Thymus (tissue), 11 donors: ENCODE measurements around the gene CD7. TPM values are rescaled to one million over a fixed set of nuclear protein-coding genes. Genes with fewer than 3 reads are reported as not detected.

Experiments
- DNase-seq, 9 donors: peaks; one replicate each; pipeline ENCODE4 v3.0.0-alpha.2; 2013; ENCODE audit warnings: low spot score in 9 of 9, low read depth in 6 of 9, missing footprints in 1 of 9
- H3K27ac ChIP-seq, 2 donors: one replicate each; pipeline ENCODE4 v1.5.1; 2013; ENCODE audit warnings: control low read depth in 1 of 2, low read depth in 1 of 2, low read length in 1 of 2, mild to moderate bottlenecking in 1 of 2, moderate library complexity in 1 of 2
- H3K27me3 ChIP-seq, 2 donors: one replicate each; pipeline ENCODE4 v1.5.1; 2013; ENCODE audit warnings: low read length in 1 of 2; ENCODE audit not compliant: control insufficient read depth in 2 of 2, insufficient read depth in 1 of 2
- H3K36me3 ChIP-seq, 2 donors: one replicate each; pipeline ENCODE4 v1.5.1; 2013; ENCODE audit warnings: low read length in 1 of 2, mild to moderate bottlenecking in 1 of 2, moderate library complexity in 1 of 2; ENCODE audit not compliant: control insufficient read depth in 2 of 2, insufficient read depth in 2 of 2
- H3K4me1 ChIP-seq, 2 donors: one replicate each; pipeline ENCODE4 v1.5.1; 2013; ENCODE audit warnings: low read length in 2 of 2; ENCODE audit not compliant: control insufficient read depth in 2 of 2, insufficient read depth in 2 of 2
- H3K4me3 ChIP-seq, 2 donors: one replicate each; pipeline ENCODE4 v1.5.1; 2013; ENCODE audit warnings: low read length in 2 of 2, control low read depth in 1 of 2, mild to moderate bottlenecking in 1 of 2
- H3K9me3 ChIP-seq, 2 donors: one replicate each; pipeline ENCODE4 v1.5.1; 2013; ENCODE audit warnings: low read length in 1 of 2, mild to moderate bottlenecking in 1 of 2; ENCODE audit not compliant: control insufficient read depth in 2 of 2, insufficient read depth in 1 of 2
- WGBS: extraction: QIAGEN DNeasy Blood & Tissue Kit; methylation state at CpG from one replicate; pipeline ENCODE4 v1.1.7; 2013; 5-methylcytosine and 5-hydroxymethylcytosine counted together
- polyA plus RNA-seq: library from polyadenylated mRNA; stranded (reverse); fragments of 200-250 nt; gene quantifications from one replicate; pipeline ENCODE4 v1.2.3, GENCODE V29; 2013
- total RNA-seq: library from RNA; stranded (reverse); fragments of 120-200 nt; gene quantifications from one replicate; pipeline ENCODE4 v1.2.4, GENCODE V29; 2013
- donor health status: healthy.

CD7 gene
- total and polyA plus RNA-seq, 2 donors, result 67.9 to 153 TPM

DNA sequence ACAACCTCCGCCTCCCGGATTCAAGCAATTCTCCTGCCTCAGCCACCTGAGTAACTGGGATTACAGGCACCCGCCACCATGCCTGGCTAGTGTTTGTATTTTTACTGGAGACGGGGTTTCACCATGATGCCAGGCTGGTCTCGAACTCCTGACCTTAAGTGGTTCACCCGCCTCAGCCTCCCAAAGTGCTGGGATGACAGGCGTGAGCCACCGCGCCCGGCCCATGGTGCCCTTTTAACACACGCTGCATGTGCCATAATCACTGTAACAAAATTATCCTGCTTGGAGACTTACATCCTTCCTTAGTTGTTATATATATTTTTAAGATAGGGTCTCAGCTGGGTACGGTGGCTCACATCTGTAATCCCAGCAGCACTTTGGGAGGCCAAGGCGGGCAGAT, 5.4 kb downstream of the CD7 start:
- Histone ChIP-seq H3K4me1 (peaks cover 13 to 34% of the 10 kb centered on the region in 2 donors), H3K27me3 (peaks cover 0 to 12% of the 10 kb centered on the region in 2 donors), H3K9me3 (no peaks in the 10 kb centered on the region), H3K4me3 (no peak overlapping the region), H3K27ac (no peak overlapping the region), H3K36me3 (peaks cover 14 to 15% of the 10 kb centered on the region in 2 donors)
- 98% methylated on average over 13 of the region's 13 CpGs for WGBS
- DNase-seq, result no peak

DNA sequence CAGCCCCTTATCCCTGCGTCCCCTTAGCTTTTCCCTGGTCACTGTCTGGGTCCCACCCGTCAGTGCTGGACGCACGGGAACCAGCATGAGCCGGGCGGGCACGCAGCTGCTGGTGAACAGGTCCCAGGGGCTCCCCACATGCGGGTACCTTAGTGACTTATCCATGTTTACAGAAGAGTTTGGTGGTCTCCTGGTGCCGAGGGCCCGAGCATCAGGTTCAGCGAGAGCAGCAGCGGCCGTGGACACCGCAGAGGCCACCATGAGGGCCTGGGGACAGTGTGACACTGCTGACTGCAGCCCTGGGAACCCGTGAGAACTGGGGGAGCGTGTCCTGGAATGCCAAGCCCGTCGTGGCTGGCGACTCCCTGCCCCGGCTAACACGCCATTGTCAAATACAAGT, 6.5 kb downstream of the CD7 start:
- Histone ChIP-seq H3K9me3 (no peaks in the 10 kb centered on the region), H3K27ac (no peak overlapping the region), H3K36me3 (peaks cover 14 to 15% of the 10 kb centered on the region in 2 donors), H3K27me3 (peaks cover 0 to 9% of the 10 kb centered on the region in 2 donors), H3K4me1 (peaks cover 9 to 28% of the 10 kb centered on the region in 2 donors), H3K4me3 (no peak overlapping the region)
- 97% methylated on average over 21 of the region's 21 CpGs for WGBS
- no peak for DNase-seq

DNA sequence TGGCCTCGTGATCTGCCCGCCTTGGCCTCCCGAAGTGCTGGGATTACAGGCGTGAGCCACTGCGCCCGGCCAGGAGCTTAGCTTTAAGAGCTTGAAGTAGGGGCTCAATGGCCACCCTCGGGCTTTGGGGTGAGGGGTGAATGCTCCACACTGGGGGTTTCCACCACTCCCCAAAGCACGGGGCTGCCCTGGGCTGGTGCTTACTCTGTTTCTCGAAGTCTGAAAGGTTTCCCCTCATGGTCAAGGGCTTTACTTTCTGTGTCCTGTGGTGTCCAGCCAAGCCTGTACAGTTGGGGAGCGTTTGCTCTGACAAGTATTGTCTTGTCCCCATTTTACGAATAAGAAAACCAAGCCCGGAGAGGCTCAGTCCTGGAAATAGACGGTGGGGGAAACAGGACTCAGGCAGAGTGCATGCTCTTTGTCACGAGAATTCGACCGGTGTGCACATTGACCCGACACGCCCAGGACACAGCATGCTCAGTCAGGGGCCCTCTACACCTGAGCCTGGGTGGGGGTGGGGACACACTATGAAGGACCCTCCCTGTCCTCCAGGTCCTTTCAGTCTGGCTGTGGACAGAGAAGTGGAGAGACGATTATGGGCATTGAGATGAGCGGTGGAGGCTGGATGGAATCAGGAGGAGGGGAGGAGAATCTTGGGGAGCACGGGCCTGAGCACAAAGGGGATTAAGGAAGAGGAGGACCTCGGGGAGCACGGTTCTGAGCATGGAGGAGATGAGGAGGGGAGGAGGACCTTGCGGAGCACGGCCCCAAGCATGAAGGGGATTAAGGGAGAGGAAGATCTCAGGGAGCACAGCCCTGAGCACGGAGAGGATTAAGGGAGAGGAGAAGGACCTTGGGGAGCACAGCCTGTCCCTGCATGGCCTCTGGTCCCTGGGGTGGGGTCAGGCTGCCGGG, 7.5 kb downstream of the CD7 start:
- H3K9me3 ChIP-seq, result no peaks in the 10 kb centered on the region
- DNase-seq, result no peak
- 93% methylated on average over 27 of the region's 27 CpGs for WGBS
- H3K27me3 ChIP-seq, result peaks cover 0 to 11% of the 10 kb centered on the region in 2 donors
- peaks cover 11 to 12% of the 10 kb centered on the region in 2 donors for H3K36me3 ChIP-seq
- no peak overlapping the region for H3K27ac ChIP-seq
- no peak overlapping the region for H3K4me3 ChIP-seq
- peaks cover 7 to 28% of the 10 kb centered on the region in 2 donors for H3K4me1 ChIP-seq

DNA sequence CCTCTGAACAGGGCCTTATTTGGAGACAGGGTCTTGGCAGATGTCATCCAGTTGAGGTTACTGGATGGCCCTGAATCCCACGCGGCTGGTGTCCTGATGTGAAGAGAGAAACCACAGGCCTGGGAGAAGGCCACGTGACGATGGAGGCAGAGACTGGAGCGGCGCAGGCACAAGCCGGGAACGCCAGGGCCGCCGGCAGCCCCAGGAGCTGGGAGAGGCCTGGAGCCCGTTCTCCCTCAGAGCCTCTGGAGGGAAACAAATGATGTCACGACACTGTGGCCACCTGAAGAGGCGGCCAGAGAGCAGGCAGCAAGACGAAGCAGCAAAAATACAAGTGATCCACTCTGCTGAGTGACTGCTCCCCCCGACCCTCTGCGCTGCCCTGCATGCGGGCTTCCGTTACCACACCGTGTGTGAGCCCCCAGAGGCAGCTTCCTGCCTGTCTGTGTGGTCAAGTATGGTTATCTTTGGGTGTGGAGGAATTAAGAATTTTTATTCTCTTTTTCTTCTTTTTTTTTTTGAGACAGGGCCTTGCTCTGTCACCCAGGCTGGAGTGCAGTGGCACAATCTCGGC, 11.6 kb downstream of the CD7 start:
- no peaks in the 10 kb centered on the region for H3K9me3 ChIP-seq
- 24% methylated on average over 20 of the region's 20 CpGs for WGBS
- no peak overlapping the region for H3K4me3 ChIP-seq
- peaks cover 47 to 58% of the 10 kb centered on the region in 2 donors for H3K4me1 ChIP-seq
- H3K27me3 ChIP-seq, result peaks cover 0 to 14% of the 10 kb centered on the region in 2 donors
- peak in 1 of 9 donors; percentile 46 for DNase-seq
- no peaks in the 10 kb centered on the region for H3K36me3 ChIP-seq
- no peak overlapping the region for H3K27ac ChIP-seq

DNA sequence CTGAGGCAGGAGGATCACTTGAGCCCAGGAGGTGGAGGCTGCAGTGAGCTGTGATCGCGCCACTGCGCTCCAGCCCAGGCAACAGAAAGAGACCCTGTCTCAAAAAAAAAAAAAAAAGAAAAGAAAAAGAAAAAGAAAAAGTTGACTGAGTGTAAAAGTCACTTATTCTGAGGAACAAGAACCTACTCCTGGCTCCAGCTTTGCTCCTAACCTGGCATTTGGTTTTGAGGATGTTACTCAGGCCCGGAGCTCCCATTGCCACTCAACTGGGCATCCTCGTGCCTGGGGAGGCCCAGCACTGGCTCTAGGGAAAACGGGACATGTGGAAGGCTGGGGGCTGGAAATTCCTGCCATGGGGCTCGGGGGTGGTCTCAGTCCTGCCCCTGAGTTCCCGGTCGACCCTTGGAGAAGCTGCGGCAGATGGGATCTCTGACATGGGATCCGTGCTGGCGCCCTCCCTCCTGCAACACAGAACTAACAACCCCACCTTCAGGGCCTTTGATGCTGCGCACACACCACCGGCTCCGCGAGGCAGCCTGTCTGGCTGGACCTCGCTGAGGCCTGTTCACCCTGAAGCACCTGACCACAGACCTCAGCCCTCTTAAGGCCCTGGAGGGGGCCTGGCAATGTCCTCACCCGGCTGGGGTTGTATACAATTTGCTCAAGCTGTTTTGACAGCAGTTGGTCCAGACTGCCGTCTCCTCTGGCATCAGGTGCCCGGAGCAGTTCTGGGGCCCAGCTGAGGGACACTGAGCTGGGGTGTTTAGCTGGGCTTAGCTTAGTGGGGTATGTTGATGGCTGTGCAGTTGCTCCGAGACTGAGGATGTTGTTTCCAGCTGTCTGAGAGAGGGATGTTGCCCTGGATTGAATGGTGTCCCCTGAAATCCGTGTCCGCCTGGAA, 12.3 kb downstream of the CD7 start:
- Histone ChIP-seq H3K4me1 (peaks cover 55 to 65% of the 10 kb centered on the region in 2 donors), H3K27me3 (peaks cover 0 to 14% of the 10 kb centered on the region in 2 donors), H3K27ac (peak overlapping the region in 1 of 2 donors; percentile 12), H3K36me3 (no peaks in the 10 kb centered on the region), H3K4me3 (no peak overlapping the region), H3K9me3 (no peaks in the 10 kb centered on the region)
- DNase-seq, result peak in 1 of 9 donors; percentile 37
- 71% methylated on average over 23 of the region's 23 CpGs for WGBS

DNA sequence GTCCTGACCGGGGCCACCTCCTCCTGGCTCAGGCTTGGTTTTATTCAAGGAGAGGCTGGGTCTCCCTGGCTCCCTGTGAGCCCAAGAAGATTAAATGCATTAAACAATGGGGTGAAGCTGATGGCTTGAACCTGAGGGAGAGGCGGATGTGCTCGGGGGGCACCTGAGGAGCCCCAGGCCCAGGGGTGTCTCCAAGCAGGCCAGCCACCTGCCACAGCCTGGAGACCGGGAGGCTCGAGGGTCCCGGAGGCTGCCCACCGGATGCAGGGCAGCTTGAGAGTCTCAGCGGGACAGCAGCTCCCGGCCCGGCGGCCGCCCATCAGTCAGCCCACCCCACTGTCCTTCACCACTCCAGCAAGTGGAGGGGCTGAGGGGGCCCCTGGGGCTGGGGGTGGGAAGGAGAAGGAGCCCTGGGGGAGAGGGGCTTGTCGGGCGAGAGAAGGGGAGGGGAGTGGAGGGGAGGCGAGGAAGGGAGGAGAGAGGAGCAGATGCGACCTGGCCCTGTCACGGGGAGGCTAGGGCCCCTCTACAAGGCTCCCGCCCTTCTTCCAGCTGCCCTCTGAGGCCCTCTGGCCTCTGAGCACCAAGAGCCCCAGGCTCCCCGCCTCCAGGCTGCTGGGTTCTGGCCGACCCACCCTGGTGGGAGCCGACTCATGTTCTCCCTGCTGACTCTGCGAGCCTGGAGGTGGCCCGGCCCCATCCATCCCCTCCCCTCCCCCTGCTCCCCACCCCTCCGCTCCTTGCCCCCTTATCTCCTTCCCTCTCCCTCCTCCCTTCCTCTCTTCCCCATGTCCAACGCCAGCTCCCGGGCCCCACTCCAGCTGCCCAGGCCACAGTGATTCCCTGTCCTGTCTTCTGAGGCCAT, 13.2 kb downstream of the CD7 start:
- Histone ChIP-seq H3K27ac (peak overlapping the region; percentile 36 to 82), H3K4me1 (peaks cover 62 to 74% of the 10 kb centered on the region in 2 donors), H3K27me3 (peaks cover 0 to 14% of the 10 kb centered on the region in 2 donors), H3K4me3 (no peak overlapping the region), H3K9me3 (no peaks in the 10 kb centered on the region), H3K36me3 (no peaks in the 10 kb centered on the region)
- peak in 1 of 9 donors; percentile 31 for DNase-seq
- 53% methylated on average over 26 of the region's 26 CpGs for WGBS

DNA sequence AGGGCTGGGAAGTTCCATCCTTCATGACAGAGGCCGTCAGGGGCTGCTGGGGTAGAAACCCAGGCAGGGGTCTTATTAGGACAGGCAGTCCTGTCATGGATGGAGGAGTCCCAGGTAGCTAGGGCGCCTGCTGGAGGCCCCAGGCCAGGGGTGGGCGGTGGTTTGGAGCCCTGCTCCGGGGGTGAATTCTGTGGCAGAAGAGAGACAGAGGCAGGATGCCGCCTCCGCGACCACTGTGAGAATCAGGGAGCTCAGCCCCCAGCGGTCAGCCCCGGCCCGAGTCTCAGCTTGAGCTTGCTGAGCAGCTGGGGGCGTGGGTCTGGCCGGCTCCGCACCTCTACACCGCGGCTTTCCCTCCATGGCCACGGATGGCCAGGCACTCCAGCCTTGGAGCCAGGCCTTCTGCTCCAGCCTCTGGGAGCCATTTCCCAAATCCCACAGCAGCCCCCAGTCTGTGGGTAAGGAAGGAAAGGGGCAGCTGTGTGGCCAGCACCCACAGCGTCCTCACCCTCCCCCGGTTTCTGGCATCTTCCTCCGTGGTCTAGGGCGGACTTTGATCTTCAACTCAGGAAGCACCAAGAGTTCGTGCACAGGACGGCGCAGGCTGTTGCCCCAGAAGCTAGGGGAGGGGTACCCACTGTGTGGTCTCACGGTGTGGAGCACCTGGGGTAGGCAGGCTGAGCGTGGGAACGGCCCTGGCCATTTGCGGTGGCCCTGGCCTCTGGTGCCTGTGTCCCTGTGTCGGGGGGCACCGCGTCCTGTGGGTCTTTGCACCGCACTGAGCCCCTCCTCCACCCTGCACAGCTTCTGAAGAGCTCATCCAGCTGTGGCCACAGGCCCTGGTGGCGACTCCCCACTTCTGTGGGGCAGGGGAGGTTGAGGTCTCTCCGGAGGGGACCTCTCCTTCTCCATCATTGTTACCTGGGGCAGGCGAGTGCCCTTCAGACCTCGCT, 14.1 kb downstream of the CD7 start:
- H3K27ac ChIP-seq, result peak overlapping the region; percentile 82 to 89
- peaks cover 69 to 81% of the 10 kb centered on the region in 2 donors for H3K4me1 ChIP-seq
- peak overlapping the region; percentile 29 to 44 for H3K4me3 ChIP-seq
- no peaks in the 10 kb centered on the region for H3K9me3 ChIP-seq
- peak in 2 of 9 donors; percentile 50 to 79 for DNase-seq
- H3K36me3 ChIP-seq, result no peaks in the 10 kb centered on the region
- H3K27me3 ChIP-seq, result peaks cover 0 to 14% of the 10 kb centered on the region in 2 donors
- 7% methylated on average over 35 of the region's 35 CpGs for WGBS
